HG02798 (cell line): Measurements from ENCODE around the gene CD82.

Source experiments
- ATAC-seq: cut with Tn5 transposase; IDR thresholded peaks from one replicate; pipeline ENCODE4 v1.9.1; 2021; ENCODE audit warnings: mild to moderate bottlenecking; ENCODE audit not compliant: unreplicated experiment, poor library complexity

The CD82 gene

DNA sequence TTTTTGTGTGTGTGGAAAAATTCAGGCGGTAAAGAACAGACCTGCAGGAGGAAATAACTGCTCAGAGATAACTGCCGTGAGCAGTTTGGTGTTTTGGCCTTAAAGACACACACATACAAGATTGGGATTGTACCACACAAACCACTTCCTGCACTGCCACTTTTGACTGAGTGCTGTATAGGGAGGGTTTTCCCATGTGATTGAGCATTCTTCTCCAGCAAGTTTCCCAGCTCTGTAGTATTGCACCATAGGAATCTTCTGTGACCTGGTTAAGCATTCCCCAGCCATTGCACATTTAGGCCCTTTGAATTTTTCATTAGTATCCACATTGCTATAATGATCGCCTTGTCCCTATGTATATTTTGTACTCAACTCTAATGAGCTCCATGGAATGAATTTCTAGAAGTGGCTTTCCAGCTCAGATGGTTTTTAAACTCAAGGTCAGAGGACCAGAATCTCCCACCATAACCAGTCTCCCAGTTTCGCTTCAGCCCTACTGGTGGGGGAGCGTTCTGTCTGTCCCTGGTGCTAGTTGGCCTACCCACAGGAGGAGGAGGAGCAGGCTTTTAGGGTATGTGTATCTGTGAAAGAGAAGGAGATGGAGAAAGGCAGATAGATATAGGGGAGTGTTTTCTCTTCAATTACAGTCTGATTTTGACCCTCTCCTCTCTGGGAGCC is 9.3 kb downstream of the CD82 start:
- peak; percentile 45 for ATAC-seq

DNA sequence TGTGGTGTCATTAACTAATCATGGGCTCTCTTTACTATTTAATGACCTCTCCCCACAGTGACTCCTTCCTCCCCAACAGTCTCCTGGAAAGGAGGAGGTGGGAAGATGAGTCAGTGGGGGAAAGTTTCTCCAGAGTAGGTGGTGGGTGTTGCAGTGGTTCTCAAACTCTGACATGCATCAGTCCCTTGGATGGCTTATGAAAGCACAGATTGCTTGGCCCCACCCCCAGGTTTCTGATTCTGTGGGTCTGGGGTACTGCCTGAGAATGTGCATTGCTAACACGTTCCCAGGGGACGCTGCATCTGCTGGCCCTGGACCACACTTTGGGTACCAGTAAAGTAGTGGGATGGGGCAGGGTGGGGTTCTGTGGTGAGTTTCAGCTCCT is 9.8 kb downstream of the CD82 start:
- ATAC-seq: no peak

DNA sequence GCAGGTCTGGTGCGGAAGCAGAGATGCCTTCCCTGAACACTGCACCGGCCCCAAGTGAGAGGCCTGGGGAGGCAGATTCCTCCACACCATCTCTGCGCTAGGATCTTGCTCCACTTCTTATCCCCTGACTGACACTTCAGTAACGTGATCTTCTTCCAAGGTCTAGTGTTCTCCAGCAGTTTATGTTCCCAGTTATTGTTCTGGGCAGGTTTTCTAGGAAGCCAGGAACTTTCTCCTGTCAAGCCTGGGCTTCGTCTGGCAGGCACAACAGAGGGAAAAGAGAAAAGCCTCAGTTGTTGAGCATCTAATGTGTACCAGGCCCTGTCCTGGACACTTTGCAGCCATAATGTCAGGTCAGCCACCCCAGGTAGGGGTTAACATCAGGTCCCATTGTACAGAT is 10.5 kb downstream of the CD82 start:
- no peak for ATAC-seq

DNA sequence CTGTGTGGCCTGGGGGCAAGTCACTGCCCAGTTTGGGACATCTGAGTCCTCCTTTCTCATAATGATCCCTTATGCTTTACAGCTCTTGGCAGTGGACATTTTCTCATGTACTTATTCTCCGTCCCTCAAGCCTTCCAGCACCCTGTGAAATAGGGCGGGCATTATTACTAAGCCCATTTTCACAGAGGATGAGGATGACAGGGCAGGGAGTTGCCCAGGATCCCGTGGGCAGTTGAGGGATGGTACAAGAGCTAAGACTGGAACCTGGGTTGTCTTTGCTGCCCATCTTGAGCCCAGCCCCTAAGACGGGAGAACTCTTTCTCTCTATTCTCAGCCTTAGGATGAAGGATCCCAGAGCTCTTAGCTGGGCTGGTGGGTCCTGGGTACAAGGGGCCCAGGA is 11.2 kb downstream of the CD82 start:
- ATAC-seq: no peak

DNA sequence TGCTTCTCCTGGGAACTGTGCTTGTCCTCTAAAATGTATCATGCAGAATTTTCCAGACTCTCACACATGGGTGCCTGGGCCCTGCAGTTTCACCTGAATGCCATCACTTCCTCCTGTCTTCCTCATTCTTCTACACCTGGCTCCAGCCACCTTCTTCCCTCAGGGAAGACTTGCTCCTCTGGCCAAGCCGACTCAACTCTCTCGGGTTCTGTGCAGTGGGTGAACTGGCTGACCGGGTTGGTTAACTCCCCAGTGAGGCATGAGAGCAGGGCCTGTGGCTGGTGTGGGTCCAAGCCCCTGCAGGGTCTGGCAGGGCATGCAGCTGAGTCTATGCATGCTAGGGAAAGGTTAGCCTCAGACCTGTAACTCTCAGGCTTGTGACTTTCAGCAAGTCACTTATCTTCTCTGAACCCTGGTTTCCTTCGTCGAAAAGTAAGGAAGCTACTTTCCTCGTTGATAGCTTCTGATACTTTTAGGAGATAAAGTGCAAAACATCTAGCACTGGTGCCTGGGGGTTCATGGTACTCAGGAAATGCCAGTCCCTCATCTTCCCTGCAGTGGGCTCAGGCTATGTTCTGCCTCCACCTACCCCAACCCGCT is 11.9 kb downstream of the CD82 start:
- ATAC-seq: no peak

DNA sequence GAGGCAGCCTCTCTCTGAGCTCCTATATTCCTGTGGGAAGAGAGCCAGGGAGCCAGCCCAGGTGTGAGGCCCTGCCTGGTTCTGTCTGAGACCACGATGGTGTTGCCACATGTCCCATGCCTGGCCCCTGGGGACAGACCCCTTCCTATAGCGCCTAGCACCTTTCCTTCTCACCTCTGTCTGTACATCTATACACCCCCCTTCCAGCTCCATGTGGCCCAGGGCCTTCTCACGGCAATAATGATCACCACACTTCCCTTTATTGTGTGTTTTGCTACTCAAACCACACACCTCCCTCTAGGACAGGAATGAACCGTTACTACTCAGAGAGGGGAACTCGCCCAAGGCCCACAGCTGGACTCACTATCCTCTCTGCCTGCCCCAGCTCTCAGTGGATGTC is 12.8 kb downstream of the CD82 start:
- ATAC-seq: peak; percentile 33

DNA sequence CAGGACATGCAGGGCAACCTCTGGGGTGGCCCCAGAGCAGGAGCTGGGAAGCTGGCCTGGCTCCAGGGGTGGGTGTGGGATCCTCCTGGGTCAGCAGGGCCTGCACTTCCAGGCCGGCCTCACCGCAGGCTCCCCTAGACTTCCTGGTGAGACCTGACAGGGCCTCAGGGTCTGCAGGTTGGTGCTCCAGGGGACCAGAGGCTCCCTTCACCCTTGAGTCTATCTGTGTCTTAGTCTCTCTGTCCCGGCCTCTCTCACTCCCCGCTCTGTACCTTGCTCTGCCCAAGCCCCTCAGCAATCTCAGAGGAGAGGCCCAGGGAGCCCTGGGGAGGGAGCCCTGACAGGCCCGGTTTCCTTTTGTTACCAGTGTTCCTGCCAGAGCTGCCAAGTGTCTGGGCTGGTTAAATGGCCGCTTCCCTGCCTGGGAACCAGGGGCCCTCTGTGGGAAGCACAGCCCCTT is 13.9 kb downstream of the CD82 start:
- ATAC-seq: no peak

DNA sequence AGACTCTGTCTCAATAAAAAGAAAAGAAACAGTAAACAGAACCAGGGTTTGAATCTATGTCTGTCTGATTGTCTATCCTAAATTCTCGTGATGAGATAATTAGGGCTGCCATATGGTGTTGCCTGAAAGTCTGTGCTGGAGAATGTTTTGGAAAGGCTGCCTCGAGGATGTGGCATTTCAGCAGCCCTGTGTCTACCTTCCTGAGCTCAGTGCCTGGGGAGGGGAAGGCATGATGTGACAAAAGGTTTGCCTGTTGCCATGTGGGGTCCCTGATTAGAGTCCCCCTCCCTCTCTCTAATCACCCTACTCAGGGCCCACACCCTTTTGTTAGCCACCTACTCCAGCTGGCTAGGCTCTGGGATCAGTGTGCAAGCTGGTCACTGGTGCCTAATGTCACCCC is 15.2 kb downstream of the CD82 start:
- no peak for ATAC-seq

DNA sequence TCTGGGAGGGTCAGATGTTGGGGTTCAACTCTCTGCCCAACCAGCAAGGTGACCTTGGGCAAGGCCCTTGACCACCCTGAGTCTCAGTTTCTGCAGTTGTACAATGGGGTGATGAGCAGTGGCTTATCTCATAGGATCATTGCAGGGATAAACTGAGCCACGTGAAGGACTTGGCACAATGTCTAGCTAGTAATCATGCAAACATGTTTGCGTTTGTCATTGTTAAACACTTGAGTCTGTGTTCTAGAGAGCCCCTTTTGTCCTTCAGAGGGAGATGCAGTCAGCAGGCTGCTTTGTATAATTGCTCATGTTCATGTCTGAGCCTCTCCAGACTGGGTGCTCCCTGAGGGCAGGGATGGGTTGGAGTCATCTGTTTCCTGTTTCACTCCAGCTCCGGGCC is 15.8 kb downstream of the CD82 start:
- no peak for ATAC-seq

DNA sequence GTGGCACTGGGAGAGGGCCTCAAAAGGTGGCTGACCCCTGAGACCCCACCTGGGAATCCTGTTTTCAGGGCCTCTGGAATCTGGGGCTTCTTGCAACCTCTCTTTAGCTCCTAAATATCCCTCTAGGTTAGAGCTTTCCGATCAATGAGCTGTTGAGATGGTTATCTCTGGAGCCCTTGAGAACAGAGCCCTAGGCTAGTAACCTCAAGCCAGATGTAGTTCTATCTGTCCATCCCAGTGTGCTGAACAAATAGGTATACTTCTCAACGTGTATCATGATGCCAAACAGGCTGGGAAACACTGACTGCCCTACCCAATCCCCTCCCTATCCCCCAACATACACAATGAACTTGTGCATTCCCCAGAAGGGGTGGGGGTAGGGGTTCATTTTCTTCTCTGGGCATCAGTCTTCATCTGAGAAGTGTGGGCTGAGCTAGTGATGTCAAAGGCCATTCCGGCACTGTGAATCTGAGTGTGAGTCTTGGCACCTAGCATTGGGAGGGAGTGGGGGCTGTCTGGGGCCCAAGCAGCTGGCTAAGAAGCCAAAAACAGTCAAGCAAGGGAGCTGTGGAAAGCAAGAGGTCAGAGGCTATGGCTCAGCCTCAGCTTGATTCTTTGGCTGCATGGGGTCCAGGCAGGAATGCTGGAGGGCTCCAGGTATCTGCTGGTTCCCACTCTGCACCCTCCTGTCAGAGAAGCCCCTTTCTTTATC is 17.3 kb downstream of the CD82 start:
- no peak for ATAC-seq

DNA sequence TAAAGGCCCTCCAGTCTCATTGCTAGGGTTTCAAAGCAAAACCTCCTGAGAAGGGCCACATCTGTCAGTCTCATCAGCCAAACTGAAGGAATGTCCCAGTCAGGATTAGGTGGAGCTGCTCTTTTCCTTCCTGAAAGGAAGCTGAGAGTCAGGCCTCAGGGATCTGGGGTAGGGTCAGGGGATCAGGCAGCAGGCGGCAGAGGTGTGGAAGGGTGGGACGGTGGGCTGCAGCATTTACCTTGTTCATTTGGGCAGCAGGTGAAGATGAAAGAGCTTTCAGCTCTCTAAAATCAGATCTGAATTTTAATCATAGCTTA is 17.8 kb downstream of the CD82 start:
- ATAC-seq: no peak

DNA sequence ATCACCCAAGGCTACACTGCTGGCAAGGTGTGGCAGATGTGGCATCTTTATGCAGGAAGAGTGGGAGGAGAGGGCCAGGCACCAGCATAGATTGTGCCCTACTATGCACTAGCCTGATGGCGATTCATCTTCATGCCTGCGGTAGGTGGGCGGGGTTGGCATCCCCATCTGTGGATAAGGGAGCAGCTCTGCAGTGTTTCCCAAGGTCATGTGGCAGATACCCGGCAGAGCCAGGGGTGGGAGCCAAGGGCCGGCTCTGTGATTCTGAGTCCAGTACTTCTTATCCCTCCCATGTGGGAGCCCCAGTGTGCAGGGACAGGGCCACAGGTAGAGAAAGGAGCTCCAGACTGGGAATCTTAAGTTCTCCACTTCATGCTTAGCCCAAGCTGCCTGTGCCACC is 20.0 kb downstream of the CD82 start:
- no peak for ATAC-seq

DNA sequence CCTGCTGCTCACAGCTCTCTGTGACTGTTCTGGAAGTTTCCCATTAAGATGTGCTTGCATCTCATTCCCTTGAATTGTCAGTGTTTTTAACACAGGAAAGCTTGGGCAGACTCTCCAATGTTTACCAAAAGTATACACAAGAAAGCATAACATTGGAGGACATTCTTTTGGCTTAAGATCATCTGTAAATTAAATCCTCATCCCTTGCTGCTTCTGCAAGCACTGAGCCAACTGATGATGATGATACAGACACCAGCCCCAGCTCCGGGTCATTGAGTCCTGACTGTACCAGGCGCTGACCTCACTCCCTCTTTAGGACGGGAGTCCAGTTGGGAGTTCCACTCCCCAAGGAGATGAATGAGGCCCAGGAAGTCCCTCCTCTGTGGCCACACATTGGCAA is 23.8 kb downstream of the CD82 start:
- no peak for ATAC-seq

DNA sequence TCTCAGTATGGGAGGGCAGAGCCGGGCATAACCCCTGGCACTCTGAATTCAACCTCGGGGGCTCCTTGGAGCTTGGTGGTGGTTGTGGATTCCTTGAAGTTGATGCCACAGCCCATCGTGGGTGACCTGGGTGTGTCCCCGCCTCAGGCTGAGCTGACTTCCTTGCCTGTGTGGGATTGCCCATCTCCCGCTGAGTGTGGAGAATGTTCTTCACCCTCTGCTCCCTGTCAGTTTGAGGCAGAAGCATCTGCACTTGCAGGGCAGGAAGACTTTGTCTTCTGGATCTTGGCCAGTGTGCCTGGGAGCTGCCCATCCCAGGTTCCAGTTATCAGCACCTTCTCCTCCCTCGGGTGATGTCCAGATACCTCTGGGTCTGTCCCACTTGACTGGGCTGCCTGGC is 25.3 kb downstream of the CD82 start:
- no peak for ATAC-seq

DNA sequence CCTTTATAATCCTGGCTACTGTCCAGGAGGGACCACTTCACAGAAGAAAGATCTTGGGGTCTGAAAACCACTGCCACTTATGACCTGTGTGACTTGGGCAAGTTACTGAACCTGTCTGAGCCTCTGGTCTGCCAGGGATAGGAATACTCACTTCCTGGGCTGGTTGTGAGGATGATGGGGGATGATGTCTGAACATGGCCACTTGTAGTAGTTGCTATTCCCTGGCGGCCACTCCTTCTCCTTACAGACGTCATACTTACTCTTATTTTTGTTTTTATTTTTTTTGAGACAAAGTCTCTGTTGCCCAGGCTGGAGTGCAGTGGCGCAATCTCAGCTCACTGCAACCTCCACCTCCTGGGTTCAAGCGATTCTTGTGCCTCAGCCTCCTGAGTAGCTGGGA is 26.1 kb downstream of the CD82 start:
- ATAC-seq: no peak

DNA sequence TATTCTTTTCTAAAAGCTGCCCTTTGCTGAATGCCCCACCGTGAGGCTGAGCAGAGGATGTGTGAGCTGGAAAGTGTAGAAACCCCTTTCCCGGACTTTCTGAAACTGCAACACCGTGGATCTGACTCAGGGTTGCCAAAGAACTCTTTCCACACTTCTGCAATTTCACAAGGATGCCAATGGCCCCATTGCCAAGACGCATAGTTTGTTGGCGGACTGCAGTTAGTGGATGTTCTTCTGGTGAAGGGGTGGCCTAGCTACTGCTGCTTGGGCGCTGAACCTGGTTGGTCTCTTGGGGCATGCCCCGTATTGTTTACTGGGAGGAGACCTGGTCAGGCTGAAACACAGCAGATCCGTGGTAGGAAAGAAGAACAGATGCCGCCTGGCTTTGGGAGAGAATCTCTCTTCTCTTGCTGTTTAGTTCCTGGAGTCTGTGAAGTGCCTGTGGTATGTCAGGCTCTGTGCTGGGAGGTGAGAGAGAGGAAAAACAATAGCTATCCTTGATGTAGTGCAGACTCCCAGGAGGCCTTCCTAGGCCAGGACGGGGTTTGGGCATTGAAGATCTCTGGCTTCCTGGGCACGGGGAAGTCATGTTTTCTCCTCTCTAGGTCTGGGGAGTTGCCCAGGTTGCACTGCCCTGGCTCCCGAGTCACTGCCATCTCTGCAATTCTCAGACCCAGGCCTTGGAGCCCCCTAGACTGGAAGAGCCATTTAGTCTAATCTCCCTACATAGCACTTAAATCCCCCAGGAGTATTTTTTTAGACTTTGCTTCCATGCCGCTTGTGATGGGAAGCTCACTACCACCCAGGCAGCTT is 26.9 kb downstream of the CD82 start:
- ATAC-seq: no peak

DNA sequence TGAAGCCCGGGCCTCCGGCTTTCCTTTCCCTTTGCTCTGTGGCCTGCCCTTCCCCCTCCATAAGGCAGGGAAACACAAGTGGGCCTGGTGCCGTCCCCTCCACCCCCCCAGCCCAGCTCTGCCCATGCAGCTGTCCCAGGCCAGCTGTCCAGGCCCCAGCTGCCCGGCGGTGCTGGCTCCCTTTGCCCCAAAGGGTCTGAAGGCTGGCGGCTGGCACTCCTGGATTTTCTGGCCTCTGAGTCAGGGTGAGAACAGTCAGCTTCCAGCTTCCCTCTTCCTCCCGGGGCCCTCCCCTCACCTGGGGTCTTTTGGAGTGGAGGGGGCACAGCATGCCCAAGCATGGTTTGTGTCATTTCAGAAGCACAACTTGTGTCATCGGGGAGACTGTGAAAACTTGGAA is 27.8 kb downstream of the CD82 start:
- no peak for ATAC-seq

DNA sequence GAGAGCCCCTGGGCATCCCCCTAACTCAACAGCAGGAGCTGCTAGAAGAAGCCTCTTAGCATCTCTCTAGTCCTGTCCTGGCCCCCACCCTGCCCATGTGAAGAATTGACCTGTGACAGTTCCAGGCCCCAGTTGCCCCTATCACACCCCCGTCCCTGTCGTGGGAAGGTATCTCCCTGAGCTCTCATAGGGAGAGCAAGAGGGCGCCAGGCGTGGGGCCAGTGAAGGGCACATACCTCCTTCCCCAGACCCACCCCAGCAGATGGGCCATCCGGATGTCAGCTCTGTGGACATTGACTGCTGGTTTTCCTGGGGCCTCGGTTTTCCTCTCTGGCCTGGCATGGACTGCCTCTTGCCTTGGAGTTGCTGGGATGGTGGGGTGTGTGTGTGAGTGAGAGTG is 29.5 kb downstream of the CD82 start:
- no peak for ATAC-seq

DNA sequence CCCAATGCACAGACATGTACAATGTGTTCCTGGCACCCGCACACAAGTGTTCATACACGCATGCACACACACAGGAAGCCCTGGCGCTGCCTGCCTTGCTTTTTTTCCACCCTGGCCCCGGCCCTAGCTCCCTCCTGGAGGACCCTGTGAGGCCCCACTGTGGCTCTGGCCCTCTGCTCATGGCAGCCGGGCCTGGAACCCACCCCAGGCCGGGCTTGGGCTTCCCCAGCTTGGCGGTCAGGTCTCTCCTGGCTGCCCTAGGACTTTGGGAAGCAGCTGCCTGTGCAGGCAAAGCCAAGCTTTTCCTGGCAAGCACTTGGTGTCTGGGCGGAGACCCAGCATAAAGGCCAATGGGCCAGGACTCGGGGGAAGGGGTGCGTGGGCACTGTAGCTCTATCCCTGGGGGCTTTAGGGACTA is 30.5 kb downstream of the CD82 start:
- ATAC-seq: no peak

DNA sequence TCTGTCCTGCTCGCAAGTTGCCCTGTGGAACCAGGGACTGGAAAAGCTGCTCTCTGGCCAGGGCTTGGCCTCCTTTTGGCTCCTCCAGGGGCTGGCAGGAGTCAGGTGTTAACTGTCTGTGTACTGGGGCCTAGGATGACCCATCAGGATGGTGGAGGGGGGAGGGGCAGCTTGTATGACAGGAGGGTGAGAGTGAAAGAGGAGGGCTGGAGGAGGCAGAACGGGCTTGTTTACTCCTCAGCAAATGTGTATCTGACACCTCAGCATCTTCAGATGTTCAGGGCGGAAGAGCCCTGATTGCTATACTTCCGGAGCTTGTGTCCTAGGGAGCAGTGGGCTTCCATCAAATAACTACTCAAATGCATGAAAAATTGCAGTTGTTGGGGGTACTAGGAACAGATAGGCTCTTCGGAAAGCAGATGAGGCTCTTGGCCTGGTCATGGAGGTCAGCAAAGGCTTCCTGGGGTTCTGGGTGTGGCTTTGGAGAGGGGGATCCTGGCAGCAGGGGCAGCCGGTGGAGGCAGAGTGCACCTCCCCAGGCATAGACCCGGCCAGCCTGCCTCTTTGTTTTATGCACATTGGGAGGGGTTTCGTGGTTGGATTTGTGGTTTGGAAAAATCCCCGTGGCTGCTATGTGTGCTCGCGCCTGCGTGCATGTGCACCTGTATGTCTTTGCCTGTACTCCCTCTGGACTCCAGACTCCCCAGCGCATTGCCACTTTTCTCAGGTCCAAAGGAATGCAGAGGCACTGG is 31.2 kb downstream of the CD82 start:
- ATAC-seq: peak; percentile 56
